ENCODE data around the gene ACBD4.

DNA sequence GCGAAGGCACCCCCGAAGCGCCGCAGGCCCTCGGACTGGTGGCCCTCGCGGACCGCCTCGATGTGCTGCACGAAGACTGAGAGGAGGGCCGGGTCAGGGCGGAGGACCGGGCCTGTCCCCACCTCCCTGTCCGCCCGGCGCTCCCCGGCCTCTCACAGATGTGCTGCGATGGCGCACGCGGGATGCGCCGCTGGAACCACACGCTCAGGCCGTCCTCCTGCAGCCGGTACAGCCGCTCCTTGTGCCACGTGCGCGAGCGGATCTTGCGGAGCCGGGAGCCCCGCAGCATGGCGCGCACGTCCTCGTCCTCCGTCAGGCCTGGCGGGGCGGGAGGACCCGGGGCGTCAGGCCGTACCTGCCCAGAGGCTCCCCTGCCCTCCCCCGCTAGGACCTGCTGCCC lies 14.4 kb upstream of the ACBD4 start:
- TF ChIP-seq, protein P1, sequence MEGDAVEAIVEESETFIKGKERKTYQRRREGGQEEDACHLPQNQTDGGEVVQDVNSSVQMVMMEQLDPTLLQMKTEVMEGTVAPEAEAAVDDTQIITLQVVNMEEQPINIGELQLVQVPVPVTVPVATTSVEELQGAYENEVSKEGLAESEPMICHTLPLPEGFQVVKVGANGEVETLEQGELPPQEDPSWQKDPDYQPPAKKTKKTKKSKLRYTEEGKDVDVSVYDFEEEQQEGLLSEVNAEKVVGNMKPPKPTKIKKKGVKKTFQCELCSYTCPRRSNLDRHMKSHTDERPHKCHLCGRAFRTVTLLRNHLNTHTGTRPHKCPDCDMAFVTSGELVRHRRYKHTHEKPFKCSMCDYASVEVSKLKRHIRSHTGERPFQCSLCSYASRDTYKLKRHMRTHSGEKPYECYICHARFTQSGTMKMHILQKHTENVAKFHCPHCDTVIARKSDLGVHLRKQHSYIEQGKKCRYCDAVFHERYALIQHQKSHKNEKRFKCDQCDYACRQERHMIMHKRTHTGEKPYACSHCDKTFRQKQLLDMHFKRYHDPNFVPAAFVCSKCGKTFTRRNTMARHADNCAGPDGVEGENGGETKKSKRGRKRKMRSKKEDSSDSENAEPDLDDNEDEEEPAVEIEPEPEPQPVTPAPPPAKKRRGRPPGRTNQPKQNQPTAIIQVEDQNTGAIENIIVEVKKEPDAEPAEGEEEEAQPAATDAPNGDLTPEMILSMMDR (IDR thresholded peaks at IDR 0.05): no peak
- TF ChIP-seq ZFX (IDR thresholded peaks at IDR 0.05; ENCODE audit: borderline replicate concordance): no peak
